Uterus (tissue), 4 donors: Measurements from ENCODE around the gene PCNX3. TPM values are rescaled to one million over a fixed set of nuclear protein-coding genes. Genes with fewer than 3 reads are reported as not detected.
A peak's percentile ranks its signal among the peaks of the same experiment; 100 is the strongest.

Experiments used
- DNase-seq, 2 donors: peaks; one replicate each; pipeline ENCODE4 v3.0.0-alpha.2; 2019 to 2020
- H3K27ac ChIP-seq, 2 donors: fragments of 200-600 bp; sonication (generic); 1 replicate in 1 of 2; 2 replicates in 1 of 2; pipeline ENCODE4 v1.5.1; 2016 to 2018
- H3K27me3 ChIP-seq, 2 donors: fragments of 200-600 bp; sonication (generic); one replicate each; pipeline ENCODE4 v1.5.1; 2018 to 2019; ENCODE audit warnings: control low read depth in 1 of 2
- H3K36me3 ChIP-seq, 2 donors: fragments of 200-600 bp; sonication (generic); one replicate each; pipeline ENCODE4 v1.5.1; 2019; ENCODE audit warnings: control low read depth in 1 of 2
- H3K4me1 ChIP-seq, 2 donors: fragments of 200-600 bp; sonication (generic); one replicate each; pipeline ENCODE4 v1.5.1; 2018 to 2019; ENCODE audit warnings: control low read depth in 1 of 2
- H3K4me3 ChIP-seq, 2 donors: fragments of 200-600 bp; sonication (generic); 1 replicate in 1 of 2; 2 replicates in 1 of 2; pipeline ENCODE4 v1.5.1; 2018 to 2019; ENCODE audit warnings: mild to moderate bottlenecking in 1 of 2
- H3K9me3 ChIP-seq, 2 donors: fragments of 200-600 bp; sonication (generic); one replicate each; pipeline ENCODE4 v1.5.1; 2019; ENCODE audit warnings: control low read depth in 1 of 2
- CTCF ChIP-seq, 4 experiments: fragments of 200-600 bp in 2 of 4; fragments of 450-650 bp in 2 of 4; sonication (generic) in 2 of 4; IDR thresholded peaks; one replicate each; pipeline ENCODE4 v1.5.1; 2016 to 2019; ENCODE audit warnings: antibody characterized with exemption in 4 of 4, mild to moderate bottlenecking in 2 of 4, moderate library complexity in 1 of 4
- POLR2A ChIP-seq, 2 donors: fragments of 450-650 bp; IDR thresholded peaks; one replicate each; pipeline ENCODE4 v1.6.1; 2016; ENCODE audit warnings: antibody characterized with exemption in 2 of 2, mild to moderate bottlenecking in 1 of 2, moderate library complexity in 1 of 2
- intact Hi-C: fragments of 100-400 bp; cut with DNase I; formaldehyde crosslinking; loops from one replicate; pipeline ENCODE4 v1.15.1; 2023; ENCODE audit warnings: low total_unique reads
- total RNA-seq, 4 donors: library from RNA; depleted of rRNA in 3 of 4; stranded (reverse); fragments of >200 nt in 3 of 4; gene quantifications; one replicate each; pipeline versions ENCODE4 v1.1.0 to v1.2.4, GENCODE V29; 2014 to 2023
- donor health status: DM: yes; HTN: yes; CAD: no.

The PCNX3 gene
- total RNA-seq, 4 donors from 2014 or later: 6.8 to 47.4 (median 24.6) TPM

DNA sequence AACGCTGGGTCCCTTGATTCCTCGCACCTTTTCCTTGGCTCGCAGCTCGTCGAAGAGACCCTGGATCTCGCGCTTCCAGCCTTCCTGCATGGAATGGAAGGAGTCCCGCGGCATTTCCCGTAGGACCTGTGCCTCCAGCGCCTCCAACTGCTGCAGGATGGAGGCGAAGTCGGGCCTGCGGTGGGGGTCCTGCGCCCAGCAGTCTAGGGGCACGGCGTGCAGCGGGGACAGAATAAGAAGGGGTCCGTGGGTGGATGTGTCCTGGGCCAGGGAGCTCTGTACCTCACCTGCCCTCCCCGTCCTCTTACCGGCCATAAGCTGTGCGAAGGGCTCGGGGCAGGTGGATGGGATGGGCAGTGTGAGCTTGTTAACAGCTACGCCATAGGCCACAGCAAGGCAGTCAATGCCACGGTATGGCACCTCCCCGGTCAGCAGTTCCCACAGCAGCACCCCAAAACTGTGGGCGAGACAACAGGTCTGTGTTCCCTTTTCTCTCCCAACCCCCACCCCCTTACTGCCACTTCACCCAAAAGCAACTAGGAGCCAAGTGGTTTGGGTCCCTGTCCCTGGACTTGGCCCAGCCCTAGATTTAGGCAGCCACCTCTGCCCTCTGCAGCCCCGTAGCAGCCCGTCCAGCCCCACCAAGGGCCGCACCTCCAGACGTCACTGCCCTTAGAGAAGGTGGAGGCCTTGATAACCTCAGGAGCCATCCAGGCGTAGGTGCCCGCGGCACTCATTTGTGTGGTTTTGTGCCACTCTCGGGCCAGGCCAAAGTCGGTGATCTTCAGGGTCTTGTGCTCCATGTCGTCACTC, 7.8 kb upstream of the PCNX3 start:
- no peaks in the 10 kb centered on the region for H3K27me3 ChIP-seq
- DNase-seq: no peak
- intact Hi-C loops: loop anchor here (10.0 kb wide), 1 partner anchor 233 kb away; no protein-coding TSS in a partner anchor
- H3K27ac ChIP-seq: peak overlapping the region; percentile 6 to 83
- no peaks in the 10 kb centered on the region for H3K36me3 ChIP-seq
- H3K4me1 ChIP-seq: peaks cover 0 to 6% of the 10 kb centered on the region in 2 donors
- peak overlapping the region in 1 of 2 donors; percentile 31 for H3K4me3 ChIP-seq
- TF ChIP-seq POLR2A (IDR thresholded peaks at IDR 0.05) (no peak), CTCF (IDR thresholded peaks at IDR 0.05) (no peak)
- no peaks in the 10 kb centered on the region for H3K9me3 ChIP-seq

DNA sequence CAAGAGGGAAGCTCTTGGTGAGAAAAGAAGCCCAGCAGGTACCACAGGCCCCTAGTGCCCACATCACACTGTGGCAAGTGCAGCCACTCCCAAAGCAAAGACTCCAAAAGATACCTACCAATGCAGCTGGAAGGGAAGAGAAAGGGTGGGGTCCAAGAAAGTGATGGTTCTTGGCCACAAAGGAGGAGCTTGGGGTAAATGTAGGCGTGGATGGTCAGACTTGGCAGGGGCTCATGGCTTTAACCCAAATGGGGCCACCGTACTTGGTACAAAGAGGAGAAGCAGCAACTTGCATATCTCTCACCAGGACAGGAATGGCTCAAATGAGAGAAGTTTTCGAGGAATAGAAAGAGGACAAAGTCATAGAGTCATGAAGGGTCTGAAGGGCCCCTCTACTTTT, 6.3 kb upstream of the PCNX3 start:
- TF ChIP-seq CTCF (IDR thresholded peaks at IDR 0.05): no peak
- no peak for TF ChIP-seq POLR2A (IDR thresholded peaks at IDR 0.05)
- no peak for DNase-seq
- Histone ChIP-seq H3K4me1 (peaks cover 0 to 12% of the 10 kb centered on the region in 2 donors), H3K4me3 (no peak overlapping the region), H3K27ac (peak overlapping the region in 1 of 2 donors; percentile 86), H3K27me3 (no peaks in the 10 kb centered on the region), H3K36me3 (no peaks in the 10 kb centered on the region), H3K9me3 (no peaks in the 10 kb centered on the region)
- intact Hi-C loops: loop anchor here (10.0 kb wide), 1 partner anchor 234 kb away; no protein-coding TSS in a partner anchor

DNA sequence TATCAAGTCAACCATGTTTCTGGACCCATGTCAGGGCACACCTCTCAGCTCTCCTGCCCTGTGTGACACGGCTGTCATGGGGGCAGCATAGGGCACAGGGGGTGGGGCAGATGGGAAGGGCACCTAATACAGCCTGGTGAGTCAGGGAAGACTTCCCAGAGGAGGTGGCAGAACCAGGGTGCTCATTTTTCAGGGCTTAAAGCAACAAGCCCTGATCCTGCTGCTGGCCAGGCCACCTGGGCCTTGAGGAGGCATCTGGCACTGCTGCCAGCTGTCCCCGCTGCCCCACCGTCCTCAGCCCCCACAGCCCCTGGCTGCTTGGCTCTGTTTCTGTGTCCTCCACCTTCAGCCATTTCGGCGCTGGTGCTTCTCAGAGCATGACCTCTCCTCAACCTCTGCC, 5.9 kb upstream of the PCNX3 start:
- intact Hi-C loops: loop anchor here (10.0 kb wide), 1 partner anchor 235 kb away; no protein-coding TSS in a partner anchor
- H3K9me3 ChIP-seq: no peaks in the 10 kb centered on the region
- H3K36me3 ChIP-seq: no peaks in the 10 kb centered on the region
- peak overlapping the region; percentile 17 to 86 for H3K27ac ChIP-seq
- H3K4me1 ChIP-seq: peaks cover 0 to 12% of the 10 kb centered on the region in 2 donors
- H3K4me3 ChIP-seq: no peak overlapping the region
- TF ChIP-seq CTCF (IDR thresholded peaks at IDR 0.05): no peak
- no peak for TF ChIP-seq POLR2A (IDR thresholded peaks at IDR 0.05)
- no peak for DNase-seq
- no peaks in the 10 kb centered on the region for H3K27me3 ChIP-seq

- Histone ChIP-seq H3K4me1 (peaks cover 0 to 12% of the 10 kb centered on the region in 2 donors), H3K36me3 (no peaks in the 10 kb centered on the region), H3K27ac (peak overlapping the region; percentile 86 to 87), H3K4me3 (no peak overlapping the region), H3K9me3 (no peaks in the 10 kb centered on the region), H3K27me3 (no peaks in the 10 kb centered on the region)
- intact Hi-C loops: no loop called here
- TF ChIP-seq CTCF (IDR thresholded peaks at IDR 0.05) (no peak), POLR2A (IDR thresholded peaks at IDR 0.05) (no peak)
- DNase-seq: no peak
These were observed 5.2 kb upstream of the PCNX3 start for GRCh38 chr11:65610404-65610803.

GRCh38 chr11:65611028-65611757, 4.4 kb upstream of the PCNX3 start:
- intact Hi-C loops: no loop called here

More at GRCh38 chr11:65611028-65611757, 4.4 kb upstream of the PCNX3 start:
- Histone ChIP-seq H3K4me1 (peaks cover 0 to 14% of the 10 kb centered on the region in 2 donors), H3K9me3 (no peaks in the 10 kb centered on the region), H3K4me3 (peak overlapping the region in 1 of 2 donors; percentile 1), H3K27me3 (no peaks in the 10 kb centered on the region), H3K27ac (peak overlapping the region; percentile 86 to 87), H3K36me3 (no peaks in the 10 kb centered on the region)
- TF ChIP-seq CTCF (IDR thresholded peaks at IDR 0.05): no peak
- no peak for TF ChIP-seq POLR2A (IDR thresholded peaks at IDR 0.05)
- DNase-seq: no peak
